GM23248 (cell line): Measurements from ENCODE around the gene INO80B. TPM values are rescaled to one million over a fixed set of nuclear protein-coding genes. Genes with fewer than 3 reads are reported as not detected.

Experiments used
- DNase-seq: peaks from one replicate; pipeline ENCODE4 v3.0.0-alpha.2; 2015
- H2AFZ ChIP-seq: fragments of 200-600 bp; sonication (generic); 2 replicates; pipeline ENCODE4 v1.6.1; 2016; ENCODE audit warnings: antibody characterized with exemption
- H3F3A ChIP-seq: fragments of 200-600 bp; sonication (generic); 2 replicates; pipeline ENCODE4 v1.6.1; 2016; ENCODE audit warnings: mild to moderate bottlenecking, antibody characterized with exemption, mixed run types; ENCODE audit not compliant: insufficient read depth
- H3K27ac ChIP-seq: fragments of 200-600 bp; sonication (generic); 2 replicates; pipeline ENCODE4 v1.5.1; 2016; ENCODE audit warnings: mild to moderate bottlenecking
- H3K27me3 ChIP-seq: fragments of 200-600 bp; sonication (generic); replicated peaks from 2 replicates; pipeline ENCODE4 v1.6.1; 2016; ENCODE audit warnings: mild to moderate bottlenecking; ENCODE audit not compliant: insufficient read depth
- H3K36me3 ChIP-seq: fragments of 200-600 bp; sonication (generic); 2 replicates; pipeline ENCODE4 v1.6.1; 2016; ENCODE audit warnings: low read depth, mild to moderate bottlenecking
- H3K4me1 ChIP-seq: fragments of 200-600 bp; sonication (generic); 2 replicates; pipeline ENCODE4 v1.6.1; 2016; ENCODE audit warnings: mild to moderate bottlenecking; ENCODE audit not compliant: insufficient read depth
- H3K4me2 ChIP-seq: fragments of 200-600 bp; sonication (generic); one replicate; pipeline ENCODE4 v1.6.1; 2016; ENCODE audit warnings: mild to moderate bottlenecking; ENCODE audit not compliant: unreplicated experiment
- H3K4me3 ChIP-seq: fragments of 200-600 bp; sonication (generic); 2 replicates; pipeline ENCODE4 v1.5.1; 2016; ENCODE audit warnings: mild to moderate bottlenecking
- H3K79me2 ChIP-seq: fragments of 200-600 bp; sonication (generic); 2 replicates; pipeline ENCODE4 v1.6.1; 2016; ENCODE audit warnings: mild to moderate bottlenecking; ENCODE audit not compliant: insufficient read depth
- H3K9ac ChIP-seq: fragments of 200-600 bp; sonication (generic); 2 replicates; pipeline ENCODE4 v1.6.1; 2016; ENCODE audit warnings: mild to moderate bottlenecking
- H3K9me2 ChIP-seq: fragments of 200-600 bp; sonication (generic); 2 replicates; pipeline ENCODE4 v1.6.1; 2016; ENCODE audit warnings: mixed run types, mild to moderate bottlenecking, moderate library complexity; ENCODE audit not compliant: insufficient read depth
- H3K9me3 ChIP-seq: fragments of 200-600 bp; sonication (generic); one replicate; pipeline ENCODE4 v1.6.1; 2017; ENCODE audit warnings: low read depth
- H4K20me1 ChIP-seq: fragments of 200-600 bp; sonication (generic); 2 replicates; pipeline ENCODE4 v1.6.0; 2016; ENCODE audit not compliant: insufficient read depth
- EZH2 ChIP-seq: fragments of 200-600 bp; sonication (generic); IDR thresholded peaks from 2 replicates; pipeline ENCODE4 v1.6.1; 2018; ENCODE audit warnings: antibody characterized with exemption, mild to moderate bottlenecking; ENCODE audit not compliant: insufficient read depth, poor library complexity, severe bottlenecking
- EZH2phosphoT487 ChIP-seq: fragments of 200-600 bp; sonication (generic); IDR thresholded peaks from 2 replicates; pipeline ENCODE4 v1.6.1; 2018; ENCODE audit warnings: antibody characterized with exemption, moderate library complexity, mild to moderate bottlenecking, low read depth; ENCODE audit not compliant: insufficient read depth
- WGBS, 2 experiments: methylation state at CpG; one replicate each; pipeline ENCODE4 v1.1.6; 2015 to 2017; ENCODE audit warnings: low lambda C conversion rate in 2 of 2, low coverage in 1 of 2; ENCODE audit errors: missing lambda C conversion rate in 2 of 2; 5-methylcytosine and 5-hydroxymethylcytosine counted together
- in situ Hi-C: fragments of 300-500 bp; cut with MboI; formaldehyde crosslinking; loops from 2 replicates; pipeline ENCODE4 v1.15.0; 2020
- polyA plus RNA-seq: library from polyadenylated mRNA; unstranded; fragments of >200 nt; fragmentation: Nextera tagmentation; extraction: Ambion mirVana; gene quantifications from 2 replicates; pipeline ENCODE4 v1.2.1, GENCODE V29; 2016
- total RNA-seq: library from RNA; depleted of rRNA; stranded (reverse); fragments of >200 nt; shearing (Covaris generic); gene quantifications from 2 replicates; pipeline ENCODE4 v1.2.3, GENCODE V29; 2014

Gene INO80B
- total and polyA plus RNA-seq, 2 experiments from 2014 or later, result 4.9 to 10.9 TPM

DNA sequence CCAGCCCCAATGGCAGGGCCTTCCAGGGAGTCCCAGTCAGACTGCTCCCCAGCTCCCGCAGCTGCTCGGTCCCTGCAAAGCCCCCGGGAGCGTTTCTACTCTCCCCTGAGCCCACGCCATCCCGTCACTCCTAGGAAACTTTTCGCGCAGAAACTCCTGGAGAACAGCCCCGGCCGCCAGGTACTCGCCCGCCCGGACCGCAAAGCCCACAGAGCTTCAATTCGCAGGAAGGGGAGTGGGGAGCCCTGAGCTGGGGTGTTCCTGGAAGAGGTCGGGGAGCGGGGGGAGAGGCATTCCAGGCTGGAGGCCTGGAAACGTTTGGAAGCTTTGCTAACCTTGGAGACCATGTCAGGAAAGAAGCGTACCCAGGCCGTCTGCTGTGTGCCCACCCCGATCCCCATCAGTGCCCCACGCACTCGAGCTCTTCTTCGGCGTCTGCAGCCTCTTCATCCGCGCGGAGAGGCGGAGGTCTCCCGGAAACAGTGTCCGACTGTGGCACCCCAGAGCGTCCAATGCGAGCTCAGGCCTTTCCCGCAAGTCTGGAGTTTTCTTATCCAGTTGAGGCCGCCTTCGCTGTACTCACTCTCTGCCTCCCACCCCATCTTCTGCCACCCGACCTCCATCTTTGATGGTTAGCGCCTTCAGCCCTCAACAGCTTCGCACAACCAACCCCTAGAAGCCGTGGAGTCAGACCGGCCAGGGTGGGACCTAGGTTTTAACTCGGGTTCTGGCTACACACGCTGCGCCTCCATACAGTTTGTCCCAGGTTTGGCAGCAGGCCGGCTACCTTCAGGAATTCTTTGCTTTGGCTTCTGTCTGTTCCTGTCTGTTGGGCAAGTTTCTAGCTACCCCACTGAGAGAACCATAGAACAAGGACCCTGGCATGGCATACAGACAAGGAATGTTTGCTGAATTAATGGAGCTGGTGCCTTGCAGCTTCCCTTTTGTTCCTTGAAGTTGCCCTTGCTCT lies 48.9 kb downstream of the INO80B start:
- Histone ChIP-seq H3K9ac (peak overlapping the region; percentile 74), H3F3A (peaks cover 18% of the 10 kb centered on the region), H3K27me3 (no peaks in the 10 kb centered on the region), H4K20me1 (no peaks in the 10 kb centered on the region), H3K79me2 (peaks cover 26% of the 10 kb centered on the region), H3K4me2 (peak overlapping the region; percentile 92), H3K4me1 (peaks cover 27% of the 10 kb centered on the region), H3K4me3 (peak overlapping the region; percentile 76), H2AFZ (peak overlapping the region; percentile 84), H3K27ac (peak overlapping the region; percentile 56), H3K9me2 (no peaks in the 10 kb centered on the region), H3K36me3 (no peaks in the 10 kb centered on the region), H3K9me3 (no peaks in the 10 kb centered on the region)
- in situ Hi-C loops, result loop anchor here (5.0 kb wide), 1 partner anchor 84 kb away; no protein-coding TSS in a partner anchor
- no peak for DNase-seq
- 51 to 59% methylated on average over 29 to 45 of the region's 45 CpGs for WGBS, 2 experiments
- TF ChIP-seq EZH2 (no peak), EZH2phosphoT487 (no peak)

DNA sequence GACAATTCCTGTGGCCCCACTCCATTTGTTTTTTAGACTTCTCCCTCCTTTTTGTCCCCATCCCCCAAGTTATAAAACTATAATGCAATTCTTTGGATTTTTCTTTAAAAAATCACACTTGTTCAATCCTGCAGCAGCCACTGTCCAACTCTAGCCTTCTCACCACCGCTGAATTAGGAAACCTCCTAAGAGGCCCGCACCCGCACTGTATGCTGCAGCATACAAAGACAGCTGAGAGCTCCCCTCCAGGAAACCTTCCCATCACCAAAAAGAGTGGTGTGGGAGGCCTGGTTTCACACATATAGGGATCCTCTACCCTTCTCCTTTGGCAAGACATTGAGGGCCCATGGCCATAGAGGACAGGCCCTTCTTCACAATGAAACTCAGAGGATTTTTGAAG lies 49.7 kb downstream of the INO80B start:
- WGBS, 2 experiments, result 81% methylated on average over 3 of the region's 3 CpGs
- Histone ChIP-seq H3K4me3 (no peak overlapping the region), H3K9me3 (no peaks in the 10 kb centered on the region), H3K27ac (no peak overlapping the region), H3K36me3 (no peaks in the 10 kb centered on the region), H3K4me1 (peaks cover 27% of the 10 kb centered on the region), H3K4me2 (no peak overlapping the region), H4K20me1 (no peaks in the 10 kb centered on the region), H3K27me3 (no peaks in the 10 kb centered on the region), H2AFZ (no peak overlapping the region), H3K9ac (no peak overlapping the region), H3F3A (peaks cover 18% of the 10 kb centered on the region), H3K79me2 (peaks cover 26% of the 10 kb centered on the region), H3K9me2 (no peaks in the 10 kb centered on the region)
- DNase-seq, result peak; percentile 18
- no peak for TF ChIP-seq EZH2
- TF ChIP-seq EZH2phosphoT487, result no peak
- in situ Hi-C loops, result loop anchor here (5.0 kb wide), 1 partner anchor 83 kb away; no protein-coding TSS in a partner anchor

DNA sequence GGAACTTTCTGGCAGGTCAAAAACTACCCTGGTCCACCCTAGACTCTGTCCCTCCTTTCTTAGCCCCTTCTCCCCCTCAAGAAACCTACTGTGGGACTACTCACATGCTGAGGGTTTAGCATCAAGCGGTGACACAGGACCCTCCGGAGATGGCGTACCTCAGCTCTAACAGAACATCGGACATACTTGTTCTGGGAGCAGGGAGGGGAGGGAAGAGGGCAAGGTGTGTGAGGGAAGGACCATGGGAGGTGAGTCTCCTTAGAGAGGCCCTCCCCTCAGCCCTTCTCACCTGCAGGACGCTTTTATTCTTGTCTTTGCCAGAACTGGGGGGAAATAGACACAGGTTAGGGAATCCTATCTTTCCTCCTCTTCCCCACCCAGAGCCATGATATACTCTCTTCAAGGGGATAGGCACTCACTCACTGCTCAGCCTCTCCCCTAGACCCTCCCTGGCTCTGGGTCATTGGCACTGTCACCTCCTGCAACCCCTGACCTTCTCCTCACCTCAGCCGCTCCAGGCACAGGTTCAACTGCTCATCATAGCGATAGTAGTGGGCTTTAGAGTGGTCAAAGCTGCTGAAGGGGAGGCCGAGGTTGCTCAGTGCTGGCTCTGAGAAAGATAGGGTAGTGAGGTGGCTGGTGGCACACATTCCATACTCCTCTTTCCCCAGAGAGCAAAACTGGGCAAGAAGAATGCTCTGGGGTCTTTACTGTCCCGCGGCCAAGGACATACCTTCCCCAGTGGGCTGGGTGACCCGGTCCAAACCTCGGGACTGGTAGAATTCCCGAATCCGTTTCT lies 50.8 kb downstream of the INO80B start:
- peak overlapping the region; percentile 96; the same call in 1 of the 2 replicates for H3K27ac ChIP-seq
- H3K4me2 ChIP-seq, result peak overlapping the region; percentile 94
- H3F3A ChIP-seq, result peaks cover 18% of the 10 kb centered on the region
- no peak for TF ChIP-seq EZH2
- no peak for TF ChIP-seq EZH2phosphoT487
- H4K20me1 ChIP-seq, result no peaks in the 10 kb centered on the region
- H3K9me2 ChIP-seq, result no peaks in the 10 kb centered on the region
- no peaks in the 10 kb centered on the region for H3K27me3 ChIP-seq
- no peaks in the 10 kb centered on the region for H3K9me3 ChIP-seq
- no peaks in the 10 kb centered on the region for H3K36me3 ChIP-seq
- H3K9ac ChIP-seq, result no peak overlapping the region
- 96 to 97% methylated on average over 14 of the region's 14 CpGs for WGBS, 2 experiments
- in situ Hi-C loops, result no loop called here
- peaks cover 26% of the 10 kb centered on the region for H3K79me2 ChIP-seq
- H3K4me3 ChIP-seq, result peak overlapping the region; percentile 90
- no peak overlapping the region for H2AFZ ChIP-seq
- peaks cover 27% of the 10 kb centered on the region for H3K4me1 ChIP-seq
- no peak for DNase-seq
